H9 (cell line): ENCODE results near the gene BEND5. TPM values are rescaled to one million over a fixed set of nuclear protein-coding genes. Genes with fewer than 3 reads are reported as not detected.

Experiments used
- DNase-seq: peaks from one replicate; pipeline ENCODE4 v3.0.0-alpha.2; 2017
- H2AFZ ChIP-seq: one replicate; pipeline ENCODE4 v1.6.1; 2013; ENCODE audit warnings: mild to moderate bottlenecking, low read length, control low read depth, moderate library complexity
- H2AK5ac ChIP-seq: 2 replicates; pipeline ENCODE4 v1.6.1; 2013; ENCODE audit warnings: low read length, control low read depth, mixed read lengths; ENCODE audit not compliant: insufficient read length
- H2BK120ac ChIP-seq: one replicate; pipeline ENCODE4 v1.6.1; 2013; ENCODE audit warnings: low read depth, mild to moderate bottlenecking, low read length, control low read depth, inconsistent platforms; ENCODE audit not compliant: poor library complexity, severe bottlenecking
- H2BK12ac ChIP-seq: 2 replicates; pipeline ENCODE4 v1.6.1; 2013; ENCODE audit warnings: low read length, control low read depth, mixed read lengths, low read depth; ENCODE audit not compliant: insufficient read length
- H2BK15ac ChIP-seq: 2 replicates; pipeline ENCODE4 v1.6.1; 2013; ENCODE audit warnings: low read depth, low read length, control low read depth
- H2BK20ac ChIP-seq: one replicate; pipeline ENCODE4 v1.6.1; 2013; ENCODE audit warnings: low read depth, mild to moderate bottlenecking, low read length, control low read depth, inconsistent platforms; ENCODE audit not compliant: poor library complexity, severe bottlenecking
- H2BK5ac ChIP-seq: 2 replicates; pipeline ENCODE4 v1.6.1; 2013; ENCODE audit warnings: low read length, control low read depth, mixed read lengths; ENCODE audit not compliant: insufficient read length
- H3K14ac ChIP-seq: 2 replicates; pipeline ENCODE4 v1.6.1; 2013; ENCODE audit warnings: low read length, control low read depth; ENCODE audit not compliant: insufficient read depth
- H3K18ac ChIP-seq: 2 replicates; pipeline ENCODE4 v1.6.1; 2013; ENCODE audit warnings: low read depth, mild to moderate bottlenecking, mixed read lengths, low read length, control low read depth; ENCODE audit not compliant: insufficient read length
- H3K23ac ChIP-seq: 2 replicates; pipeline ENCODE4 v1.6.1; 2013; ENCODE audit warnings: low read length, control low read depth, mixed read lengths, low read depth; ENCODE audit not compliant: insufficient read length
- H3K23me2 ChIP-seq: 2 replicates; pipeline ENCODE4 v1.6.1; 2013; ENCODE audit warnings: low read depth, mild to moderate bottlenecking, mixed read lengths, low read length, control low read depth; ENCODE audit not compliant: insufficient read length, poor library complexity, severe bottlenecking
- H3K27ac ChIP-seq: 2 replicates; pipeline ENCODE4 v1.5.1; 2013; ENCODE audit warnings: low read length, control low read depth, mixed read lengths, low read depth; ENCODE audit not compliant: insufficient read length
- H3K27me3 ChIP-seq: 2 replicates; pipeline ENCODE4 v1.6.1; 2013; ENCODE audit warnings: low read length, control low read depth, inconsistent platforms; ENCODE audit not compliant: insufficient read depth
- H3K4ac ChIP-seq: 2 replicates; pipeline ENCODE4 v1.6.1; 2013; ENCODE audit warnings: low read depth, mild to moderate bottlenecking, control low read depth, inconsistent platforms, low read length, moderate library complexity
- H3K4me1 ChIP-seq: 2 replicates; pipeline ENCODE4 v1.6.1; 2013; ENCODE audit warnings: low read length, control low read depth, inconsistent platforms; ENCODE audit not compliant: insufficient read depth
- H3K4me2 ChIP-seq: 2 replicates; pipeline ENCODE4 v1.6.1; 2013; ENCODE audit warnings: low read length, control low read depth, mixed read lengths; ENCODE audit not compliant: insufficient read length, insufficient read depth
- H3K56ac ChIP-seq: 2 replicates; pipeline ENCODE4 v1.6.1; 2013; ENCODE audit warnings: low read depth, mild to moderate bottlenecking, mixed read lengths, low read length, control low read depth; ENCODE audit not compliant: insufficient read length
- H3K79me1 ChIP-seq: 2 replicates; pipeline ENCODE4 v1.6.1; 2013; ENCODE audit warnings: low read depth, mild to moderate bottlenecking, moderate library complexity, low read length, control low read depth, inconsistent platforms; ENCODE audit not compliant: insufficient read depth, poor library complexity, severe bottlenecking
- H3K79me2 ChIP-seq: 2 replicates; pipeline ENCODE4 v1.6.1; 2013; ENCODE audit warnings: low read length, control low read depth, inconsistent platforms; ENCODE audit not compliant: insufficient read depth
- H3K9ac ChIP-seq: 2 replicates; pipeline ENCODE4 v1.6.1; 2013; ENCODE audit warnings: low read length, control low read depth, mixed read lengths; ENCODE audit not compliant: insufficient read length; ENCODE audit errors: extremely low read depth
- H3K9me3 ChIP-seq: one replicate; pipeline ENCODE4 v1.6.1; 2013; ENCODE audit warnings: low read depth, low read length, inconsistent platforms; ENCODE audit not compliant: control insufficient read depth
- H3T11ph ChIP-seq: one replicate; pipeline ENCODE4 v1.6.1; 2013; ENCODE audit warnings: mild to moderate bottlenecking, low read length, control low read depth, inconsistent platforms
- H4K20me1 ChIP-seq: one replicate; pipeline ENCODE4 v1.6.1; 2013; ENCODE audit not compliant: control insufficient read depth, insufficient read length, insufficient read depth
- H4K5ac ChIP-seq: 2 replicates; pipeline ENCODE4 v1.6.1; 2013; ENCODE audit warnings: low read depth, mild to moderate bottlenecking, mixed read lengths, low read length, control low read depth; ENCODE audit not compliant: insufficient read length
- H4K8ac ChIP-seq: replicated peaks from 2 replicates; pipeline ENCODE4 v1.6.1; 2013; ENCODE audit warnings: low read length, control low read depth, mixed read lengths, low read depth; ENCODE audit not compliant: insufficient read length
- H4K91ac ChIP-seq: 2 replicates; pipeline ENCODE4 v1.6.1; 2013; ENCODE audit warnings: low read depth, mild to moderate bottlenecking, moderate library complexity, mixed read lengths, low read length, control low read depth; ENCODE audit not compliant: insufficient read length
- H3K27ac Mint-ChIP-seq, 3 experiments: 2 replicates in 2 of 3; 3 replicates in 1 of 3; pipeline ENCODE4 v1.8.0; 2020 to 2021; ENCODE audit warnings: mixed read lengths in 3 of 3, mild to moderate bottlenecking in 1 of 3, moderate library complexity in 1 of 3
- H3K27me3 Mint-ChIP-seq: 2 replicates; pipeline ENCODE4 v1.8.0; 2021; ENCODE audit warnings: low read depth, mild to moderate bottlenecking, moderate library complexity, mixed read lengths
- H3K36me3 Mint-ChIP-seq, 3 experiments: 2 replicates in 2 of 3; 3 replicates in 1 of 3; pipeline ENCODE4 v1.8.0; 2020 to 2021; ENCODE audit warnings: low read depth in 3 of 3, mixed read lengths in 3 of 3; ENCODE audit not compliant: insufficient read depth in 1 of 3
- H3K4me1 Mint-ChIP-seq, 2 experiments: 2 replicates each; pipeline ENCODE4 v1.8.0; 2020; ENCODE audit warnings: mixed read lengths in 2 of 2
- H3K4me3 Mint-ChIP-seq, 2 experiments: 2 replicates in 1 of 2; 3 replicates in 1 of 2; pipeline ENCODE4 v1.8.0; 2020 to 2021; ENCODE audit warnings: mild to moderate bottlenecking in 2 of 2, mixed read lengths in 2 of 2, moderate library complexity in 1 of 2
- H3K9me3 Mint-ChIP-seq, 2 experiments: 2 replicates in 1 of 2; 3 replicates in 1 of 2; pipeline ENCODE4 v1.8.0; 2020; ENCODE audit warnings: mild to moderate bottlenecking in 2 of 2, mixed read lengths in 2 of 2, moderate library complexity in 1 of 2
- CTCF ChIP-seq: fragments of 200-600 bp; sonication (generic); conservative IDR thresholded peaks from 3 replicates; pipeline ENCODE4 v1.8.0; 2021; ENCODE audit warnings: antibody characterized with exemption, mild to moderate bottlenecking
- WGBS: extraction: QIAGEN DNeasy Blood & Tissue Kit; methylation state at CpG from one replicate; pipeline ENCODE4 v1.1.7; 2013; ENCODE audit warnings: missing lambda C conversion rate, low lambda C conversion rate, mixed read lengths; ENCODE audit not compliant: insufficient read length; ENCODE audit errors: extremely low coverage; 5-methylcytosine and 5-hydroxymethylcytosine counted together
- total RNA-seq: library from RNA; stranded (reverse); gene quantifications from 2 replicates; pipeline ENCODE4 v1.2.1, GENCODE V29; 2021

The BEND5 gene
- total RNA-seq, 1 experiment from 2014 or later, result 4.8 TPM

DNA sequence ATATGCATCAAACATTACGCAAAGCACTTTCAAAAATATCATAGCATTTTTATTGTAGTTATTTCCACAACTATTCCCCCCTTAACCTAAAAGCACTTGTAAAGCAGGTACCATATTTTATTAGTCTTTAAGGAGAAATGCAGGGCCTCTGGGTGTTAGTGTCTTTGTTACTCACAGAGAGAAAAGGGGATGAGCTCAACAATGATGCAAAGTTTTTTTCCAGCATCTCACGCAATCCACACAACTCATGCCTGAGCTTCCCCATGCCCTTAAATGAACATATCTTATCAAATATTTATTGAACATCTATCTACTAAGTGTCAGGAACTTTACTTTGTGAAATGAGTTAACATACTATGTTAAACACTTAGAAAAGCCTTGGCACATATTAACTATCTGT, 50.6 kb downstream of the BEND5 start:
- no peak overlapping the region for H4K8ac ChIP-seq
- no peak overlapping the region for H4K5ac ChIP-seq
- H3K4me3 Mint-ChIP-seq, result no peak overlapping the region
- no peak overlapping the region for H2AFZ ChIP-seq
- H3K36me3 Mint-ChIP-seq, result peaks cover 0 to 4% (median 1%) of the 10 kb centered on the region in 3 experiments; a peak in 2 of 7 replicates
- H3K18ac ChIP-seq, result no peak overlapping the region
- no peak overlapping the region for H2BK5ac ChIP-seq
- H3K9ac ChIP-seq, result no peak overlapping the region
- TF ChIP-seq CTCF, result no peak
- H3K27me3 ChIP-seq, result no peaks in the 10 kb centered on the region
- no peak overlapping the region for H2BK15ac ChIP-seq
- H3K9me3 Mint-ChIP-seq, result no peaks in the 10 kb centered on the region
- WGBS, result no CpG with 5 or more reads among the region's 2 CpGs
- no peak overlapping the region for H3K27ac Mint-ChIP-seq
- no peak overlapping the region for H3K27ac ChIP-seq
- H2AK5ac ChIP-seq, result no peak overlapping the region
- no peak overlapping the region for H2BK20ac ChIP-seq
- no peak overlapping the region for H3K23ac ChIP-seq
- no peaks in the 10 kb centered on the region for H3K79me1 ChIP-seq
- H3K23me2 ChIP-seq, result no peaks in the 10 kb centered on the region
- DNase-seq, result no peak
- H3K14ac ChIP-seq, result no peak overlapping the region
- no peak overlapping the region for H2BK12ac ChIP-seq
- no peak overlapping the region for H3K4ac ChIP-seq
- no peak overlapping the region for H2BK120ac ChIP-seq
- no peaks in the 10 kb centered on the region; the same call in 1 of the 2 replicates for H3K27me3 Mint-ChIP-seq
- 0 out of 2 replicates have a peak, but pooled peaks cover 2% of the 10 kb centered on the region for H3K79me2 ChIP-seq
- no peak overlapping the region for H3T11ph ChIP-seq
- no peaks in the 10 kb centered on the region for H3K9me3 ChIP-seq
- H3K4me2 ChIP-seq, result no peak overlapping the region
- no peaks in the 10 kb centered on the region for H4K20me1 ChIP-seq
- no peaks in the 10 kb centered on the region for H3K4me1 ChIP-seq
- no peaks in the 10 kb centered on the region for H3K4me1 Mint-ChIP-seq
- no peak overlapping the region for H3K56ac ChIP-seq
- H4K91ac ChIP-seq, result no peak overlapping the region
